ENCODE measurements around the gene FUT7. TPM values are rescaled to one million over a fixed set of nuclear protein-coding genes. Genes with fewer than 3 reads are reported as not detected.
A peak's percentile ranks its signal among the peaks of the same experiment; 100 is the strongest.

FUT7 gene
- total and polyA plus RNA-seq, 2 of the 13 experiments (the other 11 are each of a cell fraction or from before 2014, with no cell fraction given) = 0.05 TPM; not detected in 1

DNA sequence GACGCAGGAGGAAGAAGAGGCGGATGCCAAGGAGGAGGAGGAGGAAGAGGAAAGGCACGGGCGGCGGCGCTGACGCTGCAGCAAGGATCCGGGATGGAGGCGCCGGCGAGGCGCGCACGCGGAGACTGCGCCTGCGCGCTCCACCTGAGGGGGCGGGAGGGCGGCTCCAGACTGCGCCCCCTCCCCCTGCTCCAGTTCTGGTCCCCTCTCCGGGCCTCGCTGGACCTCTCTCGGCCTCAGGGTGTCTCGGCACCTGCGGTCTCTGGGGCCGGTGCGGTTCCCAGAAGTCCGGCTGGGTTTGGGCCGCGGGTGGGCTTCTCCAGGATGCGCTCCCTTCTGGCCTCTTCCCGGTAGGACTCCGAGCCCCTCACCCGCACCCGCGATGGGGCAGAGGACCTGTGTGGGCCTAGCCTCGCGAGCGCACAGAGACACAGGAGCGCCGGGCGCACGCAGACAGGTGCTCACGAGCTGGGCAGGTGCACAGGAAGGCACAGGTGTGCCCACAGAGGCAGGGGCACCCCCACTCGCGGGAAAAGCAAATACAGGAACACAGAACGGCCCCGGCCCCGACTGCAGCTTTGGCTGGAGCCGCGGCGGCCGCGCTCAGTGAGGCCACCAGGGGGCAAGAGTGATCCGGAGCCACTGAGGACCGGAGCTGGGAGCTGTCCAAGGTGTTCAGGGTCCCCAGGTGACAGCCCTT is 14.3 kb upstream of the FUT7 start, which contains the start of gene NPDC1 (continued):
- 0 out of 2 replicates have a peak, but pooled peaks have one; percentile 58 for TF ChIP-seq ZNF839 (CRISPR knock-in tag; IDR thresholded peaks at IDR 0.05; ENCODE audit: borderline replicate concordance)
- TF ChIP-seq ZKSCAN8 (CRISPR knock-in tag; IDR thresholded peaks at IDR 0.05; ENCODE audit: borderline replicate concordance) = peak; percentile 58; the same call in 1 of the 2 replicates
- TF ChIP-seq ZNF83 (CRISPR knock-in tag; IDR thresholded peaks at IDR 0.05; ENCODE audit: borderline replicate concordance) = 0 out of 2 replicates have a peak, but pooled peaks have one; percentile 43
- TF ChIP-seq TAF1 (CRISPR knock-in tag; IDR thresholded peaks at IDR 0.05) = 0 out of 2 replicates have a peak, but pooled peaks have one; percentile 17
- TF ChIP-seq TEAD2 (CRISPR knock-in tag; IDR thresholded peaks at IDR 0.05) = no peak
- peak; percentile 92 for TF ChIP-seq STAT5B (CRISPR knock-in tag; IDR thresholded peaks at IDR 0.05)
- peak; percentile 78 for TF ChIP-seq ZNF230 (CRISPR knock-in tag; IDR thresholded peaks at IDR 0.05)
- peak; percentile 85; the same call in 1 of the 2 replicates for TF ChIP-seq NCOA1 (CRISPR knock-in tag; IDR thresholded peaks at IDR 0.05)
- peak; percentile 53; the same call in 1 of the 2 replicates for TF ChIP-seq ZNF431 (CRISPR knock-in tag; IDR thresholded peaks at IDR 0.05; ENCODE audit: borderline replicate concordance, low read depth)
- TF ChIP-seq, protein P1, sequence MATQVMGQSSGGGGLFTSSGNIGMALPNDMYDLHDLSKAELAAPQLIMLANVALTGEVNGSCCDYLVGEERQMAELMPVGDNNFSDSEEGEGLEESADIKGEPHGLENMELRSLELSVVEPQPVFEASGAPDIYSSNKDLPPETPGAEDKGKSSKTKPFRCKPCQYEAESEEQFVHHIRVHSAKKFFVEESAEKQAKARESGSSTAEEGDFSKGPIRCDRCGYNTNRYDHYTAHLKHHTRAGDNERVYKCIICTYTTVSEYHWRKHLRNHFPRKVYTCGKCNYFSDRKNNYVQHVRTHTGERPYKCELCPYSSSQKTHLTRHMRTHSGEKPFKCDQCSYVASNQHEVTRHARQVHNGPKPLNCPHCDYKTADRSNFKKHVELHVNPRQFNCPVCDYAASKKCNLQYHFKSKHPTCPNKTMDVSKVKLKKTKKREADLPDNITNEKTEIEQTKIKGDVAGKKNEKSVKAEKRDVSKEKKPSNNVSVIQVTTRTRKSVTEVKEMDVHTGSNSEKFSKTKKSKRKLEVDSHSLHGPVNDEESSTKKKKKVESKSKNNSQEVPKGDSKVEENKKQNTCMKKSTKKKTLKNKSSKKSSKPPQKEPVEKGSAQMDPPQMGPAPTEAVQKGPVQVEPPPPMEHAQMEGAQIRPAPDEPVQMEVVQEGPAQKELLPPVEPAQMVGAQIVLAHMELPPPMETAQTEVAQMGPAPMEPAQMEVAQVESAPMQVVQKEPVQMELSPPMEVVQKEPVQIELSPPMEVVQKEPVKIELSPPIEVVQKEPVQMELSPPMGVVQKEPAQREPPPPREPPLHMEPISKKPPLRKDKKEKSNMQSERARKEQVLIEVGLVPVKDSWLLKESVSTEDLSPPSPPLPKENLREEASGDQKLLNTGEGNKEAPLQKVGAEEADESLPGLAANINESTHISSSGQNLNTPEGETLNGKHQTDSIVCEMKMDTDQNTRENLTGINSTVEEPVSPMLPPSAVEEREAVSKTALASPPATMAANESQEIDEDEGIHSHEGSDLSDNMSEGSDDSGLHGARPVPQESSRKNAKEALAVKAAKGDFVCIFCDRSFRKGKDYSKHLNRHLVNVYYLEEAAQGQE (IDR thresholded peaks at IDR 0.05; ENCODE audit: borderline replicate concordance in 1 of 2, low read depth in 1 of 2, low read length in 2 of 2) = peak in 1 of 2 experiments; percentile 98; a peak in 2 of 4 replicates
- TF ChIP-seq AGO2 (optimal IDR thresholded peaks at IDR 0.05; ENCODE audit: low read depth, low read length) = peak; percentile 40
- 0 out of 2 replicates have a peak, but pooled peaks have one; percentile 21 for TF ChIP-seq ZNF292 (CRISPR knock-in tag; IDR thresholded peaks at IDR 0.05; ENCODE audit: borderline replicate concordance, low read depth)
- TF ChIP-seq SP4 (CRISPR knock-in tag; IDR thresholded peaks at IDR 0.05) = peak; percentile 59
- no peak for TF ChIP-seq SMARCC2 (IDR thresholded peaks at IDR 0.05)
- no peak for TF ChIP-seq REL (CRISPR knock-in tag; conservative IDR thresholded peaks at IDR 0.05)
- TF ChIP-seq, protein P2, sequence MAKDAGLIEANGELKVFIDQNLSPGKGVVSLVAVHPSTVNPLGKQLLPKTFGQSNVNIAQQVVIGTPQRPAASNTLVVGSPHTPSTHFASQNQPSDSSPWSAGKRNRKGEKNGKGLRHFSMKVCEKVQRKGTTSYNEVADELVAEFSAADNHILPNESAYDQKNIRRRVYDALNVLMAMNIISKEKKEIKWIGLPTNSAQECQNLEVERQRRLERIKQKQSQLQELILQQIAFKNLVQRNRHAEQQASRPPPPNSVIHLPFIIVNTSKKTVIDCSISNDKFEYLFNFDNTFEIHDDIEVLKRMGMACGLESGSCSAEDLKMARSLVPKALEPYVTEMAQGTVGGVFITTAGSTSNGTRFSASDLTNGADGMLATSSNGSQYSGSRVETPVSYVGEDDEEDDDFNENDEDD (CRISPR knock-in tag; IDR thresholded peaks at IDR 0.05; ENCODE audit: borderline replicate concordance) = peak; percentile 19; the same call in 1 of the 2 replicates
- peak; percentile 93 for TF ChIP-seq ZNF430 (CRISPR knock-in tag; IDR thresholded peaks at IDR 0.05)
- no peak for TF ChIP-seq ZNF33A (CRISPR knock-in tag; IDR thresholded peaks at IDR 0.05; ENCODE audit: borderline replicate concordance)
- peak; percentile 98 for TF ChIP-seq MIER2 (CRISPR knock-in tag; IDR thresholded peaks at IDR 0.05)
- TF ChIP-seq SMYD3 (CRISPR knock-in tag; IDR thresholded peaks at IDR 0.05) = 0 out of 2 replicates have a peak, but pooled peaks have one; percentile 59
- TF ChIP-seq ZNF777 (CRISPR knock-in tag; IDR thresholded peaks at IDR 0.05) = peak; percentile 41; the same call in 1 of the 2 replicates
- TF ChIP-seq, protein P3, sequence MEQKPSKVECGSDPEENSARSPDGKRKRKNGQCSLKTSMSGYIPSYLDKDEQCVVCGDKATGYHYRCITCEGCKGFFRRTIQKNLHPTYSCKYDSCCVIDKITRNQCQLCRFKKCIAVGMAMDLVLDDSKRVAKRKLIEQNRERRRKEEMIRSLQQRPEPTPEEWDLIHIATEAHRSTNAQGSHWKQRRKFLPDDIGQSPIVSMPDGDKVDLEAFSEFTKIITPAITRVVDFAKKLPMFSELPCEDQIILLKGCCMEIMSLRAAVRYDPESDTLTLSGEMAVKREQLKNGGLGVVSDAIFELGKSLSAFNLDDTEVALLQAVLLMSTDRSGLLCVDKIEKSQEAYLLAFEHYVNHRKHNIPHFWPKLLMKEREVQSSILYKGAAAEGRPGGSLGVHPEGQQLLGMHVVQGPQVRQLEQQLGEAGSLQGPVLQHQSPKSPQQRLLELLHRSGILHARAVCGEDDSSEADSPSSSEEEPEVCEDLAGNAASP (CRISPR knock-in tag; IDR thresholded peaks at IDR 0.05; ENCODE audit: borderline replicate concordance) = peak; percentile 73
- TF ChIP-seq GATAD1 (CRISPR knock-in tag; IDR thresholded peaks at IDR 0.05) = peak; percentile 67
- 0 out of 2 replicates have a peak, but pooled peaks have one; percentile 57 for TF ChIP-seq FOXO1 (CRISPR knock-in tag; IDR thresholded peaks at IDR 0.05)
- TF ChIP-seq ZNF207 (IDR thresholded peaks at IDR 0.05; ENCODE audit: borderline replicate concordance) = no peak
